ENCODE results near the gene PLEKHO2.

PLEKHO2 gene

GRCh38 chr15:64858021-64858575 is 16.4 kb downstream of the PLEKHO2 start:
- no peaks in the 10 kb centered on the region for H3K9me3 ChIP-seq (ENCODE audit: control insufficient read depth, low read length)
- H3K36me3 ChIP-seq (ENCODE audit: control insufficient read depth, insufficient read depth, low read length): peaks cover 81% of the 10 kb centered on the region
- WGBS, 2 experiments (ENCODE audit: insufficient coverage in 2 of 2): 70 to 81% methylated on average over 2 to 5 of the region's 6 CpGs
- H3K27ac ChIP-seq (ENCODE audit: low read depth, low read length, severe bottlenecking): peak overlapping the region; percentile 97
- no peak overlapping the region for H3K4me3 ChIP-seq (ENCODE audit: extremely low read depth, insufficient read depth, low read length, poor library complexity, severe bottlenecking)
- H3K4me1 ChIP-seq (ENCODE audit: control insufficient read depth, insufficient read depth, low read length, poor library complexity, severe bottlenecking): peaks cover 44% of the 10 kb centered on the region

- Histone ChIP-seq H3K4me1 (ENCODE audit: control insufficient read depth, insufficient read depth, low read length, poor library complexity, severe bottlenecking) (peaks cover 38% of the 10 kb centered on the region), H3K27ac (ENCODE audit: low read depth, low read length, severe bottlenecking) (no peak overlapping the region), H3K36me3 (ENCODE audit: control insufficient read depth, insufficient read depth, low read length) (peaks cover 76% of the 10 kb centered on the region), H3K9me3 (ENCODE audit: control insufficient read depth, low read length) (no peaks in the 10 kb centered on the region), H3K4me3 (ENCODE audit: extremely low read depth, insufficient read depth, low read length, poor library complexity, severe bottlenecking) (no peak overlapping the region)
- WGBS, 2 experiments (ENCODE audit: insufficient coverage in 2 of 2): 85 to 100% methylated on average over 2 of the region's 2 CpGs
These were observed 17.5 kb downstream of the PLEKHO2 start for GRCh38 chr15:64859226-64859625.

GRCh38 chr15:64861331-64861730 is 19.6 kb downstream of the PLEKHO2 start:
- no peaks in the 10 kb centered on the region for H3K9me3 ChIP-seq (ENCODE audit: control insufficient read depth, low read length)
- WGBS, 2 experiments (ENCODE audit: insufficient coverage in 2 of 2): 93 to 97% methylated on average over 9 to 10 of the region's 11 CpGs
- H3K27ac ChIP-seq (ENCODE audit: low read depth, low read length, severe bottlenecking): no peak overlapping the region
- H3K36me3 ChIP-seq (ENCODE audit: control insufficient read depth, insufficient read depth, low read length): peaks cover 75% of the 10 kb centered on the region
- H3K4me3 ChIP-seq (ENCODE audit: extremely low read depth, insufficient read depth, low read length, poor library complexity, severe bottlenecking): no peak overlapping the region
- peaks cover 30% of the 10 kb centered on the region for H3K4me1 ChIP-seq (ENCODE audit: control insufficient read depth, insufficient read depth, low read length, poor library complexity, severe bottlenecking)

GRCh38 chr15:64861960-64862359 is 20.2 kb downstream of the PLEKHO2 start:
- Histone ChIP-seq H3K36me3 (ENCODE audit: control insufficient read depth, insufficient read depth, low read length) (peaks cover 80% of the 10 kb centered on the region), H3K4me1 (ENCODE audit: control insufficient read depth, insufficient read depth, low read length, poor library complexity, severe bottlenecking) (peaks cover 28% of the 10 kb centered on the region), H3K4me3 (ENCODE audit: extremely low read depth, insufficient read depth, low read length, poor library complexity, severe bottlenecking) (no peak overlapping the region), H3K27ac (ENCODE audit: low read depth, low read length, severe bottlenecking) (no peak overlapping the region), H3K9me3 (ENCODE audit: control insufficient read depth, low read length) (no peaks in the 10 kb centered on the region)
- 64 to 73% methylated on average over 4 of the region's 4 CpGs for WGBS, 2 experiments (ENCODE audit: insufficient coverage in 2 of 2)

GRCh38 chr15:64862408-64862807 is 20.7 kb downstream of the PLEKHO2 start:
- H3K4me1 ChIP-seq (ENCODE audit: control insufficient read depth, insufficient read depth, low read length, poor library complexity, severe bottlenecking): peaks cover 27% of the 10 kb centered on the region
- H3K27ac ChIP-seq (ENCODE audit: low read depth, low read length, severe bottlenecking): no peak overlapping the region
- H3K4me3 ChIP-seq (ENCODE audit: extremely low read depth, insufficient read depth, low read length, poor library complexity, severe bottlenecking): no peak overlapping the region
- WGBS, 2 experiments (ENCODE audit: insufficient coverage in 2 of 2): no CpG with 5 or more reads among the region's 1 CpG
- H3K9me3 ChIP-seq (ENCODE audit: control insufficient read depth, low read length): no peaks in the 10 kb centered on the region
- peaks cover 83% of the 10 kb centered on the region for H3K36me3 ChIP-seq (ENCODE audit: control insufficient read depth, insufficient read depth, low read length)

GRCh38 chr15:64864068-64864467 is 22.4 kb downstream of the PLEKHO2 start:
- H3K4me3 ChIP-seq (ENCODE audit: extremely low read depth, insufficient read depth, low read length, poor library complexity, severe bottlenecking): no peak overlapping the region
- no peak overlapping the region for H3K27ac ChIP-seq (ENCODE audit: low read depth, low read length, severe bottlenecking)
- no peaks in the 10 kb centered on the region for H3K9me3 ChIP-seq (ENCODE audit: control insufficient read depth, low read length)
- H3K36me3 ChIP-seq (ENCODE audit: control insufficient read depth, insufficient read depth, low read length): peaks cover 69% of the 10 kb centered on the region
- H3K4me1 ChIP-seq (ENCODE audit: control insufficient read depth, insufficient read depth, low read length, poor library complexity, severe bottlenecking): peaks cover 20% of the 10 kb centered on the region
- WGBS, 2 experiments (ENCODE audit: insufficient coverage in 2 of 2): 92 to 100% methylated on average over 1 of the region's 1 CpG

GRCh38 chr15:64865126-64865997 is 23.6 kb downstream of the PLEKHO2 start:
- Histone ChIP-seq H3K36me3 (ENCODE audit: control insufficient read depth, insufficient read depth, low read length) (peaks cover 56% of the 10 kb centered on the region), H3K27ac (ENCODE audit: low read depth, low read length, severe bottlenecking) (peak overlapping the region; percentile 36), H3K4me1 (ENCODE audit: control insufficient read depth, insufficient read depth, low read length, poor library complexity, severe bottlenecking) (peaks cover 20% of the 10 kb centered on the region), H3K4me3 (ENCODE audit: extremely low read depth, insufficient read depth, low read length, poor library complexity, severe bottlenecking) (no peak overlapping the region), H3K9me3 (ENCODE audit: control insufficient read depth, low read length) (no peaks in the 10 kb centered on the region)
- WGBS, 2 experiments (ENCODE audit: insufficient coverage in 2 of 2): 96 to 98% methylated on average over 9 to 12 of the region's 12 CpGs

GRCh38 chr15:64865998-64866520 is 24.3 kb downstream of the PLEKHO2 start:
- Histone ChIP-seq H3K9me3 (ENCODE audit: control insufficient read depth, low read length) (no peaks in the 10 kb centered on the region), H3K4me3 (ENCODE audit: extremely low read depth, insufficient read depth, low read length, poor library complexity, severe bottlenecking) (no peak overlapping the region), H3K4me1 (ENCODE audit: control insufficient read depth, insufficient read depth, low read length, poor library complexity, severe bottlenecking) (peaks cover 20% of the 10 kb centered on the region), H3K27ac (ENCODE audit: low read depth, low read length, severe bottlenecking) (peak overlapping the region; percentile 36), H3K36me3 (ENCODE audit: control insufficient read depth, insufficient read depth, low read length) (peaks cover 49% of the 10 kb centered on the region)
- 74 to 82% methylated on average over 4 of the region's 6 CpGs for WGBS, 2 experiments (ENCODE audit: insufficient coverage in 2 of 2)

- no peak overlapping the region for H3K27ac ChIP-seq (ENCODE audit: low read depth, low read length, severe bottlenecking)
- H3K9me3 ChIP-seq (ENCODE audit: control insufficient read depth, low read length): no peaks in the 10 kb centered on the region
- no peak overlapping the region for H3K4me3 ChIP-seq (ENCODE audit: extremely low read depth, insufficient read depth, low read length, poor library complexity, severe bottlenecking)
- peaks cover 30% of the 10 kb centered on the region for H3K36me3 ChIP-seq (ENCODE audit: control insufficient read depth, insufficient read depth, low read length)
- H3K4me1 ChIP-seq (ENCODE audit: control insufficient read depth, insufficient read depth, low read length, poor library complexity, severe bottlenecking): peaks cover 20% of the 10 kb centered on the region
These were observed 27.8 kb downstream of the PLEKHO2 start for GRCh38 chr15:64869501-64869900.

- Histone ChIP-seq H3K36me3 (ENCODE audit: control insufficient read depth, insufficient read depth, low read length) (peaks cover 21% of the 10 kb centered on the region), H3K9me3 (ENCODE audit: control insufficient read depth, low read length) (no peaks in the 10 kb centered on the region), H3K4me3 (ENCODE audit: extremely low read depth, insufficient read depth, low read length, poor library complexity, severe bottlenecking) (no peak overlapping the region), H3K4me1 (ENCODE audit: control insufficient read depth, insufficient read depth, low read length, poor library complexity, severe bottlenecking) (peaks cover 23% of the 10 kb centered on the region), H3K27ac (ENCODE audit: low read depth, low read length, severe bottlenecking) (no peak overlapping the region)
- WGBS, 2 experiments (ENCODE audit: insufficient coverage in 2 of 2): 89 to 93% methylated on average over 5 to 9 of the region's 9 CpGs
These were observed 28.6 kb downstream of the PLEKHO2 start for GRCh38 chr15:64870353-64870752.

All from mesodermal cell (in vitro differentiated cells).